ENCODE measurements around the gene TMEM219. TPM values are rescaled to one million over a fixed set of nuclear protein-coding genes. Genes with fewer than 3 reads are reported as not detected.

Gene TMEM219
- total RNA-seq, 1 donor from 2014 or later, result 66.2 TPM

Other genes with a start within 250 kb of the TMEM219 start
- 0.74 TPM for gene C16orf54, start 216.1 kb upstream of the TMEM219 start, total RNA-seq
- gene ZG16, start 183.8 kb upstream of the TMEM219 start, total RNA-seq, result not detected
- 55.2 TPM for gene KIF22, start 171.3 kb upstream of the TMEM219 start, total RNA-seq
- gene MAZ, start 155.6 kb upstream of the TMEM219 start, total RNA-seq, result 101 TPM
- gene PRRT2, start 149.9 kb upstream of the TMEM219 start, total RNA-seq, result 3.1 TPM
- gene PAGR1, start 145.9 kb upstream of the TMEM219 start, total RNA-seq, result 16.2 TPM
- 47.0 TPM for gene MVP, start 141.6 kb upstream of the TMEM219 start, total RNA-seq
- gene CDIPT, start 98.9 kb upstream of the TMEM219 start, total RNA-seq, result 65.8 TPM
- gene SEZ6L2, start 62.5 kb upstream of the TMEM219 start, total RNA-seq, result 0.22 TPM
- gene ASPHD1, start 61.6 kb upstream of the TMEM219 start, total RNA-seq, result 0.37 TPM
- 5.5 TPM for gene KCTD13, start 35.9 kb upstream of the TMEM219 start, total RNA-seq
- 34.9 TPM for gene TAOK2, start 11.8 kb downstream of the TMEM219 start, total RNA-seq
- gene HIRIP3, start 33.5 kb downstream of the TMEM219 start, total RNA-seq, result 19.4 TPM
- gene INO80E, start 34.2 kb downstream of the TMEM219 start, total RNA-seq, result 31.3 TPM
- 0.82 TPM for gene DOC2A, start 48.9 kb downstream of the TMEM219 start, total RNA-seq
- gene C16orf92, start 61.1 kb downstream of the TMEM219 start, total RNA-seq, result not detected
- gene TLCD3B, start 69.2 kb downstream of the TMEM219 start, total RNA-seq, result not detected
- gene ALDOA, start 103.7 kb downstream of the TMEM219 start, total RNA-seq, result 4,258 TPM
- 33.1 TPM for gene PPP4C, start 113.9 kb downstream of the TMEM219 start, total RNA-seq
- gene TBX6, start 129.8 kb downstream of the TMEM219 start, total RNA-seq, result 0.79 TPM
- gene YPEL3, start 134.1 kb downstream of the TMEM219 start, total RNA-seq, result 66.0 TPM
- gene GDPD3, start 151.5 kb downstream of the TMEM219 start, total RNA-seq, result 2.0 TPM
- gene MAPK3, start 161.1 kb downstream of the TMEM219 start, total RNA-seq, result 44.7 TPM
- gene CORO1A, start 221.5 kb downstream of the TMEM219 start, total RNA-seq, result 10.3 TPM
- 49.5 TPM for gene BOLA2B, start 231.6 kb downstream of the TMEM219 start, total RNA-seq
- gene SLX1A, start 231.8 kb downstream of the TMEM219 start, total RNA-seq, result 16.5 TPM
- gene SULT1A3, start 237.2 kb downstream of the TMEM219 start, total RNA-seq, result 12.5 TPM